ENCODE data around the gene JARID2.

DNA sequence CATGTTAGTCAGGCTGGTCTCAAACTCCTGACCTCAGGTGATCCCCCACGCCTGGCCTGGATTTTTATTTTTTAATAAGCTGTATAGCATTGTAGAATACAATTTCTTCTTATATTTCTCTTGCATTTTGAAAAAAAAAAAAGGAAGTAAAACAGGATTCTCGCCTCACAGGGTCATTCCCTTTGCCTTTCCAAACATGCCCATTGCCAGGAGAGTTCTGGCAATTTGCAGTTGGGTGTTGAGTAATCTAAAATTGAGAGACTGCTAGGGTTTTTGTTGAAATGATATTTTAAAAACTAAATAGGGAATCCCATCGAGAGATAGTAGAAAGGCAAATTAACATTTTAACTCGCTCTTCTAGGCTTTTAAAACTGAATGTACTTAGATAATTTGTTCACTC, 196.1 kb downstream of the JARID2 start:
- TF ChIP-seq KLF9 (tag by site-specific recombination; IDR thresholded peaks at IDR 0.05; ENCODE audit: low read depth), result no peak
- no peak for TF ChIP-seq ZBTB7A (tag by site-specific recombination; IDR thresholded peaks at IDR 0.05; ENCODE audit: low read depth)
- TF ChIP-seq, protein P1, sequence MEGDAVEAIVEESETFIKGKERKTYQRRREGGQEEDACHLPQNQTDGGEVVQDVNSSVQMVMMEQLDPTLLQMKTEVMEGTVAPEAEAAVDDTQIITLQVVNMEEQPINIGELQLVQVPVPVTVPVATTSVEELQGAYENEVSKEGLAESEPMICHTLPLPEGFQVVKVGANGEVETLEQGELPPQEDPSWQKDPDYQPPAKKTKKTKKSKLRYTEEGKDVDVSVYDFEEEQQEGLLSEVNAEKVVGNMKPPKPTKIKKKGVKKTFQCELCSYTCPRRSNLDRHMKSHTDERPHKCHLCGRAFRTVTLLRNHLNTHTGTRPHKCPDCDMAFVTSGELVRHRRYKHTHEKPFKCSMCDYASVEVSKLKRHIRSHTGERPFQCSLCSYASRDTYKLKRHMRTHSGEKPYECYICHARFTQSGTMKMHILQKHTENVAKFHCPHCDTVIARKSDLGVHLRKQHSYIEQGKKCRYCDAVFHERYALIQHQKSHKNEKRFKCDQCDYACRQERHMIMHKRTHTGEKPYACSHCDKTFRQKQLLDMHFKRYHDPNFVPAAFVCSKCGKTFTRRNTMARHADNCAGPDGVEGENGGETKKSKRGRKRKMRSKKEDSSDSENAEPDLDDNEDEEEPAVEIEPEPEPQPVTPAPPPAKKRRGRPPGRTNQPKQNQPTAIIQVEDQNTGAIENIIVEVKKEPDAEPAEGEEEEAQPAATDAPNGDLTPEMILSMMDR (tag by site-specific recombination; IDR thresholded peaks at IDR 0.05), result no peak
- TF ChIP-seq, protein P2, sequence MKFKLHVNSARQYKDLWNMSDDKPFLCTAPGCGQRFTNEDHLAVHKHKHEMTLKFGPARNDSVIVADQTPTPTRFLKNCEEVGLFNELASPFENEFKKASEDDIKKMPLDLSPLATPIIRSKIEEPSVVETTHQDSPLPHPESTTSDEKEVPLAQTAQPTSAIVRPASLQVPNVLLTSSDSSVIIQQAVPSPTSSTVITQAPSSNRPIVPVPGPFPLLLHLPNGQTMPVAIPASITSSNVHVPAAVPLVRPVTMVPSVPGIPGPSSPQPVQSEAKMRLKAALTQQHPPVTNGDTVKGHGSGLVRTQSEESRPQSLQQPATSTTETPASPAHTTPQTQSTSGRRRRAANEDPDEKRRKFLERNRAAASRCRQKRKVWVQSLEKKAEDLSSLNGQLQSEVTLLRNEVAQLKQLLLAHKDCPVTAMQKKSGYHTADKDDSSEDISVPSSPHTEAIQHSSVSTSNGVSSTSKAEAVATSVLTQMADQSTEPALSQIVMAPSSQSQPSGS (tag by site-specific recombination; IDR thresholded peaks at IDR 0.05; ENCODE audit: low read depth), result no peak
- TF ChIP-seq IKZF3 (tag by site-specific recombination; IDR thresholded peaks at IDR 0.05), result no peak
- TF ChIP-seq ZNF426 (tag by site-specific recombination; IDR thresholded peaks at IDR 0.05), result no peak
- no peak for TF ChIP-seq ZBTB21 (tag by site-specific recombination; IDR thresholded peaks at IDR 0.05)
- TF ChIP-seq ZNF777 (tag by site-specific recombination; IDR thresholded peaks at IDR 0.05; ENCODE audit: borderline replicate concordance), result no peak
- no peak for TF ChIP-seq ZFP41 (tag by site-specific recombination; IDR thresholded peaks at IDR 0.05; ENCODE audit: borderline replicate concordance)
- no peak for TF ChIP-seq ZNF585B (tag by site-specific recombination; IDR thresholded peaks at IDR 0.05)
- TF ChIP-seq, protein P3, sequence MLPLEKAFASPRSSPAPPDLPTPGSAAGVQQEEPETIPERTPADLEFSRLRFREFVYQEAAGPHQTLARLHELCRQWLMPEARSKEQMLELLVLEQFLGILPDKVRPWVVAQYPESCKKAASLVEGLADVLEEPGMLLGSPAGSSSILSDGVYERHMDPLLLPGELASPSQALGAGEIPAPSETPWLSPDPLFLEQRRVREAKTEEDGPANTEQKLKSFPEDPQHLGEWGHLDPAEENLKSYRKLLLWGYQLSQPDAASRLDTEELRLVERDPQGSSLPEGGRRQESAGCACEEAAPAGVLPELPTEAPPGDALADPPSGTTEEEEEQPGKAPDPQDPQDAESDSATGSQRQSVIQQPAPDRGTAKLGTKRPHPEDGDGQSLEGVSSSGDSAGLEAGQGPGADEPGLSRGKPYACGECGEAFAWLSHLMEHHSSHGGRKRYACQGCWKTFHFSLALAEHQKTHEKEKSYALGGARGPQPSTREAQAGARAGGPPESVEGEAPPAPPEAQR (tag by site-specific recombination; IDR thresholded peaks at IDR 0.05), result no peak
- TF ChIP-seq, protein P4, sequence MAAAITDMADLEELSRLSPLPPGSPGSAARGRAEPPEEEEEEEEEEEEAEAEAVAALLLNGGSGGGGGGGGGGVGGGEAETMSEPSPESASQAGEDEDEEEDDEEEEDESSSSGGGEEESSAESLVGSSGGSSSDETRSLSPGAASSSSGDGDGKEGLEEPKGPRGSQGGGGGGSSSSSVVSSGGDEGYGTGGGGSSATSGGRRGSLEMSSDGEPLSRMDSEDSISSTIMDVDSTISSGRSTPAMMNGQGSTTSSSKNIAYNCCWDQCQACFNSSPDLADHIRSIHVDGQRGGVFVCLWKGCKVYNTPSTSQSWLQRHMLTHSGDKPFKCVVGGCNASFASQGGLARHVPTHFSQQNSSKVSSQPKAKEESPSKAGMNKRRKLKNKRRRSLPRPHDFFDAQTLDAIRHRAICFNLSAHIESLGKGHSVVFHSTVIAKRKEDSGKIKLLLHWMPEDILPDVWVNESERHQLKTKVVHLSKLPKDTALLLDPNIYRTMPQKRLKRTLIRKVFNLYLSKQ (tag by site-specific recombination; IDR thresholded peaks at IDR 0.05; ENCODE audit: borderline replicate concordance), result no peak
- no peak for TF ChIP-seq ZNF626 (tag by site-specific recombination; IDR thresholded peaks at IDR 0.05)
- no peak for TF ChIP-seq ZNF350 (tag by site-specific recombination; IDR thresholded peaks at IDR 0.05)
